Measurements from ENCODE around the gene DYNLRB1.

DYNLRB1 gene

DNA sequence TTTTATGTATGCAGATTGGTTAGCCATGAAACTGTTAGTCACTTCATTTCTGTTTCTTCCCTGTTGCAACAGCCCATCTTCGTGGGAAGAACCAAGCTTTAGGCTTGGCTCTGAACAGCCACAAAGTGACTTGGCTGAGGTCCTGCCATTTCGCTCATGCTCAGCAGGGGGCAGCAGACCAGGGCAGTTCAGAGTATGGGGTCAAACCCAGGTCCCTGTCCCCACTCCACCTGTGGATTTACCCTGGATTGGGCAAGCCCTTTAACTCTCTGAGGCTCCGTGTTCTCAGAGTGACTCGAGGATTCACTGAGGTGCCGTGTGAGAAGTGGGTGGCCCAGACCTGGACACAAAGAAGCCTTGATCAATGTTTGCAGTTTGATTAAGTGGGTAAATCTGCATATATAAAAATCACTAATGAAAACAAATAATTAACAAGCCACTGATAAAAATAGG lies 22.5 kb downstream of the DYNLRB1 start:
- peak; percentile 79 for DNase-seq (ENCODE audit: low read depth)
- TF ChIP-seq POLR2A (IDR thresholded peaks at IDR 0.05; ENCODE audit: extremely low read depth, insufficient read length) (no peak), MYC (IDR thresholded peaks at IDR 0.05; ENCODE audit: low read depth, low read length) (no peak)
- TF ChIP-seq, protein P1, sequence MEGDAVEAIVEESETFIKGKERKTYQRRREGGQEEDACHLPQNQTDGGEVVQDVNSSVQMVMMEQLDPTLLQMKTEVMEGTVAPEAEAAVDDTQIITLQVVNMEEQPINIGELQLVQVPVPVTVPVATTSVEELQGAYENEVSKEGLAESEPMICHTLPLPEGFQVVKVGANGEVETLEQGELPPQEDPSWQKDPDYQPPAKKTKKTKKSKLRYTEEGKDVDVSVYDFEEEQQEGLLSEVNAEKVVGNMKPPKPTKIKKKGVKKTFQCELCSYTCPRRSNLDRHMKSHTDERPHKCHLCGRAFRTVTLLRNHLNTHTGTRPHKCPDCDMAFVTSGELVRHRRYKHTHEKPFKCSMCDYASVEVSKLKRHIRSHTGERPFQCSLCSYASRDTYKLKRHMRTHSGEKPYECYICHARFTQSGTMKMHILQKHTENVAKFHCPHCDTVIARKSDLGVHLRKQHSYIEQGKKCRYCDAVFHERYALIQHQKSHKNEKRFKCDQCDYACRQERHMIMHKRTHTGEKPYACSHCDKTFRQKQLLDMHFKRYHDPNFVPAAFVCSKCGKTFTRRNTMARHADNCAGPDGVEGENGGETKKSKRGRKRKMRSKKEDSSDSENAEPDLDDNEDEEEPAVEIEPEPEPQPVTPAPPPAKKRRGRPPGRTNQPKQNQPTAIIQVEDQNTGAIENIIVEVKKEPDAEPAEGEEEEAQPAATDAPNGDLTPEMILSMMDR (IDR thresholded peaks at IDR 0.05; ENCODE audit: low read depth, low read length) = peak; percentile 96
- TF ChIP-seq, protein P2, sequence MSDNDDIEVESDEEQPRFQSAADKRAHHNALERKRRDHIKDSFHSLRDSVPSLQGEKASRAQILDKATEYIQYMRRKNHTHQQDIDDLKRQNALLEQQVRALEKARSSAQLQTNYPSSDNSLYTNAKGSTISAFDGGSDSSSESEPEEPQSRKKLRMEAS (IDR thresholded peaks at IDR 0.05; ENCODE audit: low read depth, low read length) = no peak
- no peak overlapping the region for H3K4me3 ChIP-seq (ENCODE audit: low read depth, low read length)

DNA sequence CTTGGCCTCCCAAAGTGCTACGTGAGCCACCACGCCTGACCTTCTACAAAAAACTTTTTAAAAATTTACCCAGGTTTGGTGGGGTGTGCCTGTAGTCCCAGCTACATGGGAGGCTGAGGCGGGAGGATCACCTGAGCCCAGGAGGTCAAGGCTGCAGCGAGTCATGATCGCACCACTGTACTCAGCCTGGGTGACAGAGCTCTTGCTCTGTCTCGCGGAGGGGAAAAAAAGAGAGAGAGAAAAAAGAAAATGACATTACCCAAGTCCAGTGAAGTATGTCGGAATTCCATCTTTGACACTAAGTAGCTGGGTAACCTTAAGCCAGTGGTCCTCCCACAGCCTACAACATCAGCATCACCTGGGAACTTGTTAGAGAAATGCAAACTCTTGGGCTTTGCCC lies 23.5 kb downstream of the DYNLRB1 start:
- no peak overlapping the region for H3K4me3 ChIP-seq (ENCODE audit: low read depth, low read length)
- DNase-seq (ENCODE audit: low read depth) = no peak
- TF ChIP-seq MYC (IDR thresholded peaks at IDR 0.05; ENCODE audit: low read depth, low read length) (no peak), POLR2A (IDR thresholded peaks at IDR 0.05; ENCODE audit: extremely low read depth, insufficient read length) (no peak)
- TF ChIP-seq, protein P2 (IDR thresholded peaks at IDR 0.05; ENCODE audit: low read depth, low read length) = no peak
- TF ChIP-seq, protein P1 (IDR thresholded peaks at IDR 0.05; ENCODE audit: low read depth, low read length) = no peak

DNA sequence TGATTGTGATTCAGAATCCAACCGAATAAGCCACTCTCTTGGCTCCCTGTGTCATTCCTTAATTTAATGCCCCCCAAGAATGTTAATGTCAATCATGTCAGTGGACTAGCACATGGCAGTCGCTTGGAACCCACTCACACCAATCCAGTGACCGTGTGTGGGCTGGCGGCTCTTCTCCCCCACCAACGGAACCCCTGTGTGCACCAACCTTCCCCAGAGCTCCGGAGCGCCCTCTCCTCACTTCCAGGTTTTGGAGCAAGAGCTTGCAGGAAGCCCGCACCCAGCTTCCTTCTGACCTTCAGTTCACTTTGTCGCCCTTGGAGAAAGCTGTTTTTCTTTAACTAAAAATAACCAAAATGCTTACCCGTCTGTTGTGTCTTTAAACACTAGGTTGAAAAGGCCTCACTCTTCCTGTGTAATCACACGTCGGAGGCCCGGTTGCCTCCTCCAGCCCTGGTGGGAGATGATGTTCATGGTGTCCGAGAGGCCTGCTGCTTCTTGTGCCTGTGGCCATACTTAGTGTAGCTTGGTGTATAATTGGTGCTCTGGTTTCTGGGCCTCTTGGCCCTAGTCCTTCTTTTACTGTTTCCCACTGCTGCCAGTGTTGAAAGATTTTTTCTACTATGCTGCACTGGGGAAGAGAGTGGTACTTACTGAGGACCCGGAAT lies 24.5 kb downstream of the DYNLRB1 start:
- TF ChIP-seq MYC (IDR thresholded peaks at IDR 0.05; ENCODE audit: low read depth, low read length) = no peak
- TF ChIP-seq, protein P2 (IDR thresholded peaks at IDR 0.05; ENCODE audit: low read depth, low read length) = no peak
- TF ChIP-seq, protein P1 (IDR thresholded peaks at IDR 0.05; ENCODE audit: low read depth, low read length) = no peak
- TF ChIP-seq POLR2A (IDR thresholded peaks at IDR 0.05; ENCODE audit: extremely low read depth, insufficient read length) = no peak
- H3K4me3 ChIP-seq (ENCODE audit: low read depth, low read length) = no peak overlapping the region
- no peak for DNase-seq (ENCODE audit: low read depth)

DNA sequence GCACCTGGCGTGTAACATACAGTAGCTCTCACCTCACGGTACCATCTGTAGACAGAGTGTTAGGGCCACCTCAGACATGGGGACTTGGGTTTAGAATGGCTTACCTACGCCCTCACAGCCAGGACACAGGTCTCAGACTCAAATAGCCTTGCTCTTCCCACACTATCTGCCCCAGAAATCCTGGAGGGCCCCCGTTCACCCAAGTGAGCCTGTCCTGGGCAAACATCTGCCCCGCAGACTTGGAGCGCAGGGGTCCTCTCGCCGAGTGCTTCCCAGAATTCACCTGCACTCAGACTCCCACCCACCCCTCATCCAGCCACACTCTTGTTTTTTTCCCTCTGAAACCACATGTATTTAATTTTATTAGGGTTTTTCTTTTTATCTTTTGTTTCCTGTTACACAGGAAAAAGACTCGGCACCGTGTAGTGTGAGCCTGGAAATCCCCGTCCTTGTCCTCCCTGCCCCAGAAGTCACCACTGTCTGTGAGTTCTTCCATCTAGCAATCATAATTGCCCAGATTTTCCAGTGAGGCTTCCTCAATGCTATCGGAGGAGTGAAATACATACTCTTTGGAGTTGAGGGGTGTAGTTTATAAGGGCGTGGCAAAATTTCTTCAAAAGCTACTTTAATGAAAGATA lies 25.2 kb downstream of the DYNLRB1 start:
- no peak for DNase-seq (ENCODE audit: low read depth)
- TF ChIP-seq, protein P2 (IDR thresholded peaks at IDR 0.05; ENCODE audit: low read depth, low read length) = no peak
- TF ChIP-seq, protein P1 (IDR thresholded peaks at IDR 0.05; ENCODE audit: low read depth, low read length) = no peak
- TF ChIP-seq POLR2A (IDR thresholded peaks at IDR 0.05; ENCODE audit: extremely low read depth, insufficient read length) (no peak), MYC (IDR thresholded peaks at IDR 0.05; ENCODE audit: low read depth, low read length) (no peak)
- no peak overlapping the region for H3K4me3 ChIP-seq (ENCODE audit: low read depth, low read length)

DNA sequence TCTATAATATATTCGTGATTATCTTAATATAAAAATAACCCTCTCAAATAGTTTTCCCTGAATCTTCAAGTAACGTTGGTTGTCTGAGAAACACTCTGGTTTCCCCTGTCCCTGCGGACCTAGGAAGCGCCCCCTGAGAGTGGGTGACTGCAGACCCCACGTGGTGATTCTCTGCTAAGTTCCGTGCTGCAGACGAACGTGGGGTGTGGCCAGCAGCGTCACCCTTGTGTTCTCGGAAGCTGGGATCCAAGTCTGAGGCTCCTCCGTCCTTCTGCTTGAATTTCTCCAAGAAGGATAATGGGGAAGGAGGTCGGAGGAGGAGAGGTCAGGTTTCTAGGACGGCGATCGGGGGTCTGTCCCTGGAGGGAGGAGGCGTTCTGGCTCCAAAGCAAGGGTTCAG lies 25.7 kb downstream of the DYNLRB1 start:
- no peak overlapping the region for H3K4me3 ChIP-seq (ENCODE audit: low read depth, low read length)
- DNase-seq (ENCODE audit: low read depth) = no peak
- TF ChIP-seq, protein P2 (IDR thresholded peaks at IDR 0.05; ENCODE audit: low read depth, low read length) = no peak
- TF ChIP-seq MYC (IDR thresholded peaks at IDR 0.05; ENCODE audit: low read depth, low read length) = no peak
- TF ChIP-seq POLR2A (IDR thresholded peaks at IDR 0.05; ENCODE audit: extremely low read depth, insufficient read length) = no peak
- TF ChIP-seq, protein P1 (IDR thresholded peaks at IDR 0.05; ENCODE audit: low read depth, low read length) = no peak

Data from NB4 (cell line).